Activated CD8-positive, alpha-beta memory T cell treated with anti-CD3 and anti-CD28 coated beads for 36 hours (primary cell): ENCODE measurements around the gene ATAD1. TPM values are rescaled to one million over a fixed set of nuclear protein-coding genes. Genes with fewer than 3 reads are reported as not detected.
"Not testable (repeated sequence)": the region's sequence is repeated elsewhere in the genome, so short reads cannot be mapped to it uniquely, and the experiment has no call there.

ENCODE experiments used
- CTCF ChIA-PET: fragments of 350-600 bp; sonication (Branson Sonifier 250); formaldehyde crosslinking; loops from one replicate; lab custom pipeline; 2021; ENCODE audit warnings: antibody characterized with exemption; lab: Charles Lee
- POLR2A ChIA-PET: fragments of 350-600 bp; sonication (Branson Sonifier 250); formaldehyde crosslinking; loops from one replicate; lab custom pipeline; 2021; ENCODE audit warnings: antibody characterized with exemption; lab: Charles Lee
- total RNA-seq, 2 experiments: library from RNA; stranded (reverse); gene quantifications; one replicate each; pipeline ENCODE4 v1.2.3, GENCODE V29; 2021

The ATAD1 gene
- total RNA-seq: 10 to 100 TPM; 57.7 to 60.1 TPM

- POLR2A ChIA-PET: interaction anchor here (0.8 to 2.6 kb wide), 8 partner anchors 9 to 55 kb away, joined by 3 to 28 read pairs (median 3); no protein-coding TSS in a partner anchor
- CTCF ChIA-PET: interaction anchor here (1.0 to 1.7 kb wide), 6 partner anchors 10 to 300 kb away, joined by 4 to 11 read pairs (median 4); partner anchors contain the start of genes KLLN and PTEN
Measured at GRCh38 chr10:87817609-87818504, at the start of gene ATAD1. ATAD1 (minus strand) TSS chr10:87818226; CDS start chr10:87814599, 3,627 bp downstream.

DNA sequence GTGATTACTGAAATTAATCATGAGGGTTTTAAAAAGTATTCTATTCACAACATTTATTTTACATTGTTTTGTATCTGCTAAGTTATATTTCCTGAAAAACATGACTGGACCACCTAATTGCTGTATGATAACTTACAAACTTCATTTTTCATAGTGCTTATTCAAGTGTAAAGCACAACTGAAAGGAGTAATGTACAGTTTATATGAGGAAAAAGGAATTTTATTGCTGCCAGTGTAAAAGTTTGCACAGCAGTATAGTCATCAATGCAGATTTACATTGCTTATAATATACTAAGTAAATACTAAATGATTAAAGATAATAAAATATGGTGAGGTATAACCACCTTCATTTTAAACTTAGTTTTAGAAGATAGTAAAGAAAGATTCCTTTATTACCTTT, 49.4 kb upstream of the ATAD1 start:
- CTCF ChIA-PET: no interaction called here
- POLR2A ChIA-PET: no interaction called here

DNA sequence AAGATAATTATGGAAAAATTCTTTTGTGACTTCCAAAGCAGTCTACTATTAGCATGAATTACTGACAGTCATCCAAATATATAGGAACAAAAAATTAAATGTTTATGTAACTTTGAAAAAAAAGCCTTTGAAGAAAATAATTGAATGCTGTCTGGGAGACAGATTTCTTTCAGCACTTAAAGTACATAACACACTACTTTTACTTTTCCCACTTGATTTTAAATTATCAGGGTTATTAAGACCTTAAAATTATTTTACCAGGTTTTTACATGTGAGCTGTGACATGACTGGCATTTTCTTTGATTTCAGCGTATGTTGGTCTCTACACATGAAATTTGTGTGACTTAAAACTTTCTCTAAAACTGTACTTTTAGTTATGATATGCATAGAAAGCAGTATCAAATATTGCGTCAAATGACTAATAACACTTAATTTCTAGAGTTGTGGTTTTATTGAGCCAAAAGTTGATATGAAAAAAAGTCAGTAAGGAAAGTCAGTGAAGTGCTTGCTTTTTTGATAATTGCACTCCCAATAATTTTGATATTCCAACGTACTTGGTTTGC, 48.5 kb upstream of the ATAD1 start:
- ChIA-PET CTCF (no interaction called here), POLR2A (no interaction called here)

GRCh38 chr10:87865241-87865881, 47.3 kb upstream of the ATAD1 start:
- ChIA-PET CTCF (interaction anchor here (0.9 to 1.2 kb wide), 2 partner anchors 200 to 415 kb away, joined by 3 to 4 read pairs; no protein-coding TSS in a partner anchor), POLR2A (no interaction called here)

- CTCF ChIA-PET: no interaction called here
- POLR2A ChIA-PET: interaction anchor here (0.6 to 0.7 kb wide), 2 partner anchors 40 to 46 kb away, joined by 3 to 11 read pairs; partner anchors contain the start of gene ATAD1
Measured at GRCh38 chr10:87864496-87865059, 46.6 kb upstream of the ATAD1 start.

GRCh38 chr10:87863951-87864495, 46.0 kb upstream of the ATAD1 start:
- CTCF ChIA-PET: interaction anchor here (2.8 kb wide), 1 partner anchor 45 kb away, joined by 11 read pairs; the partner anchor contains the start of gene ATAD1
- POLR2A ChIA-PET: interaction anchor here (0.6 to 3.2 kb wide), 3 partner anchors 41 to 228 kb away, joined by 3 to 12 read pairs (median 11); partner anchors contain the start of gene ATAD1

DNA sequence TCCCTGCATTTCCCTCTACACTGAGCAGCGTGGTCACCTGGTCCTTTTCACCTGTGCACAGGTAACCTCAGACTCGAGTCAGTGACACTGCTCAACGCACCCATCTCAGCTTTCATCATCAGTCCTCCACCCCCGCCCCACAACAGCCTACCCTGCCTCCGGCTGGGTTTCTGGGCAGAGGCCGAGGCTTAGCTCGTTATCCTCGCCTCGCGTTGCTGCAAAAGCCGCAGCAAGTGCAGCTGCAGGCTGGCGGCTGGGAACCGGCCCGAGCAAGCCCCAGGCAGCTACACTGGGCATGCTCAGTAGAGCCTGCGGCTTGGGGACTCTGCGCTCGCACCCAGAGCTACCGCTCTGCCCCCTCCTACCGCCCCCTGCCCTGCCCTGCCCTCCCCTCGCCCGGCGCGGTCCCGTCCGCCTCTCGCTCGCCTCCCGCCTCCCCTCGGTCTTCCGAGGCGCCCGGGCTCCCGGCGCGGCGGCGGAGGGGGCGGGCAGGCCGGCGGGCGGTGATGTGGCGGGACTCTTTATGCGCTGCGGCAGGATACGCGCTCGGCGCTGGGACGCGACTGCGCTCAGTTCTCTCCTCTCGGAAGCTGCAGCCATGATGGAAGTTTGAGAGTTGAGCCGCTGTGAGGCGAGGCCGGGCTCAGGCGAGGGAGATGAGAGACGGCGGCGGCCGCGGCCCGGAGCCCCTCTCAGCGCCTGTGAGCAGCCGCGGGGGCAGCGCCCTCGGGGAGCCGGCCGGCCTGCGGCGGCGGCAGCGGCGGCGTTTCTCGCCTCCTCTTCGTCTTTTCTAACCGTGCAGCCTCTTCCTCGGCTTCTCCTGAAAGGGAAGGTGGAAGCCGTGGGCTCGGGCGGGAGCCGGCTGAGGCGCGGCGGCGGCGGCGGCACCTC, 45.3 kb upstream of the ATAD1 start, which contains the start of the genes KLLN and PTEN:
TSS of gene KLLN (minus strand) at position 481 of the 891 bp plus-strand sequence. CDS start 1,046 bp downstream, outside the sequence.
TSS of gene PTEN (plus strand) at position 573 of the 891 bp plus-strand sequence. CDS start 845 bp downstream, outside the sequence.
- ChIA-PET CTCF (interaction anchor here (1.1 to 2.8 kb wide), 2 partner anchors 45 to 79 kb away, joined by 3 to 11 read pairs; partner anchors contain the start of gene ATAD1), POLR2A (interaction anchor here (0.6 to 3.2 kb wide), 5 partner anchors 45 to 720 kb away, joined by 3 to 28 read pairs (median 7); partner anchors contain the start of genes ATAD1 and RNLS)

DNA sequence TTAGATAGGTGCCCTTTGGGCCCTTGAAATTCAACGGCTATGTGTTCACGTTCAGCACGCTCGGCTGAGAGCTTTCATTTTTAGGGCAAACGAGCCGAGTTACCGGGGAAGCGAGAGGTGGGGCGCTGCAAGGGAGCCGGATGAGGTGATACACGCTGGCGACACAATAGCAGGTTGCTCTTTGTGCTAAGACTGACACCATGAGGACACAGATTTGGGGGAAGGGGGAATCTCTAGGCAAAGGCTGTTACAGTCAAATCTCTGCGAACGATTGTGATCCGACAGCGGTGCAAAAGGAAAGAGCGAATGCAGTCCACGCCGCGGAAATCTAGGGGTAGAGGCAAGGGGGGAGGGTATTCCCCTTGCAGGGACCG, 44.6 kb upstream of the ATAD1 start:
- ChIA-PET POLR2A (interaction anchor here (0.6 to 3.2 kb wide), 9 partner anchors 32 to 720 kb away, joined by 3 to 28 read pairs (median 5); partner anchors contain the start of genes ATAD1 and RNLS), CTCF (interaction anchor here (1.1 to 2.8 kb wide), 4 partner anchors 11 to 80 kb away, joined by 3 to 12 read pairs (median 7); partner anchors contain the start of gene ATAD1)

GRCh38 chr10:87861953-87862678, 44.1 kb upstream of the ATAD1 start:
- POLR2A ChIA-PET: interaction anchor here (1.0 to 3.2 kb wide), 8 partner anchors 32 to 721 kb away, joined by 3 to 28 read pairs (median 6); partner anchors contain the start of genes ATAD1 and RNLS
- CTCF ChIA-PET: interaction anchor here (1.0 to 2.8 kb wide), 6 partner anchors 11 to 527 kb away, joined by 3 to 12 read pairs (median 4); partner anchors contain the start of gene ATAD1

DNA sequence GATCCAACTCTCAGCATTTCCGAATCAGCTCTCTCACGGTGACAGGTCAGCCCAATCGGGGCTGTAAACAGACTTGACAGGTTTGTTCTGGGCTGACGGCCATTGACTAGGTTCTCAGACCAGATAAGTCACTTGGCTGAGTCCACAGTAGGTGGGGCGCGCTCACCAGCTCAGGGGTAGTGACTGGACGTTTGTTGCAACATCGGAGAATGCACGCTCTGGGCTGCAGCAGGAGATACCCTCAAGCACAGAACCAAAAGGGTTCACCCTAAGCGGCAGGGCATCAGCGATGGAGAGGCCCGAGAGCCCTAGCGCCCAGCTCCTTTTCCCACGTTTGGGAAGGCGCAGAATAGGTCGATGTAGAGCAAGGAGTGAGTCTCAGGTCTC, 43.5 kb upstream of the ATAD1 start:
- POLR2A ChIA-PET: interaction anchor here (1.0 to 3.2 kb wide), 7 partner anchors 31 to 721 kb away, joined by 3 to 28 read pairs (median 7); partner anchors contain the start of genes ATAD1 and RNLS
- CTCF ChIA-PET: interaction anchor here (1.0 to 2.8 kb wide), 5 partner anchors 10 to 528 kb away, joined by 3 to 12 read pairs (median 4); partner anchors contain the start of gene ATAD1

DNA sequence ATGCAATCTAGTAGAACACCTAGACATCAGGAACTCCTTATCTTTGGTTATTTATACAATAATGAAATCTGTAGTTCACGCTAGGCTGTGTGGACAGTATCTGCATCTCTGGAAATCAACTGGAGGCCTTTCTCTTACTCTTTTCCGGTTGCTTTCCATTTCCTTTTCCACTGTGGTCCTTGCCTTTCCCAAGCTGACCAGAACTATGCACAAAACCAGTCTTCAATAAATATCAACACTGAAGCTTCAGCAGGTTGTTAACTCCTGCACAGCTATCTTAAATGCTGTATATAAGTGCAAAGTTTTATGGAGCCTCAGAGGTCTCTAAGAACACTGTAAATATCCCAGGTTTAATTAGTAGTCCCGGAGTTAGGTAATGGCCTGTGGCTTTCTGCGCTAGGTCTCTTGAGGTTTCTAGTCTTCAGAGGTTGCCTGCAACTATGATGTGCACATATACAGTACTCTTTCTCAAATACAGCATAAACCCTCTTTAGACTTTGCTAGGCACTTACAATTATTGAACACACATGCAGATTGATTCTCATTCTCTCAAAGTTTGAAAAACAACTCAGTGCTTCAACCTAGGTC, 42.9 kb upstream of the ATAD1 start:
- ChIA-PET CTCF (interaction anchor here (0.9 to 2.8 kb wide), 4 partner anchors 9 to 253 kb away, joined by 3 to 12 read pairs (median 8); partner anchors contain the start of gene ATAD1), POLR2A (interaction anchor here (1.5 to 3.2 kb wide), 3 partner anchors 42 to 231 kb away, joined by 10 to 28 read pairs (median 12); partner anchors contain the start of gene ATAD1)

GRCh38 chr10:87860156-87860795, 42.2 kb upstream of the ATAD1 start:
- ChIA-PET CTCF (interaction anchor here (0.9 to 2.5 kb wide), 3 partner anchors 9 to 254 kb away, joined by 3 to 12 read pairs (median 4); no protein-coding TSS in a partner anchor), POLR2A (no interaction called here)

GRCh38 chr10:87855665-87856064, 37.6 kb upstream of the ATAD1 start:
- CTCF ChIA-PET, POLR2A ChIA-PET: not testable (repeated sequence)

- POLR2A ChIA-PET, CTCF ChIA-PET: not testable (repeated sequence)
Measured at GRCh38 chr10:87855247-87855646, 37.2 kb upstream of the ATAD1 start.

- ChIA-PET POLR2A (no interaction called here), CTCF (interaction anchor here (3.8 kb wide), 1 partner anchor 10 kb away, joined by 12 read pairs; no protein-coding TSS in a partner anchor)
Measured at GRCh38 chr10:87852089-87852488, 34.1 kb upstream of the ATAD1 start.
